CD4-positive, alpha-beta T cell treated with Interleukin-4 for 1 hour (primary cell): Measurements from ENCODE around the gene MARCHF2.

Experiments
- DNase-seq, 2 donors: peaks; one replicate each; pipeline ENCODE4 v3.0.0-alpha.2; 2020 to 2022

MARCHF2 gene

GRCh38 chr19:8481616-8482015, 68.5 kb downstream of the MARCHF2 start:
- no peak for DNase-seq

- DNase-seq = no peak
Measured at GRCh38 chr19:8482696-8483095, 69.6 kb downstream of the MARCHF2 start.

GRCh38 chr19:8483165-8483564, 70.1 kb downstream of the MARCHF2 start:
- no peak for DNase-seq

- peak in 1 of 2 donors; percentile 69 for DNase-seq
Measured at GRCh38 chr19:8484331-8484894, 71.3 kb downstream of the MARCHF2 start.

GRCh38 chr19:8485561-8486371, 72.7 kb downstream of the MARCHF2 start:
- no peak for DNase-seq

- DNase-seq = no peak
Measured at GRCh38 chr19:8486661-8487136, 73.6 kb downstream of the MARCHF2 start.

- DNase-seq = peak; percentile 66 to 67
Measured at GRCh38 chr19:8487137-8487851, 74.2 kb downstream of the MARCHF2 start.

GRCh38 chr19:8488365-8488764, 75.3 kb downstream of the MARCHF2 start:
- DNase-seq = no peak
